HFF-Myc (cell line): ENCODE data around the gene INSR.

Source experiments
- DNase-seq: peaks from one replicate; pipeline ENCODE4 v3.0.0-alpha.2; 2011; ENCODE audit warnings: low read depth; ENCODE audit errors: extremely low read depth
- H3K4me3 ChIP-seq: replicated peaks from 2 replicates; pipeline ENCODE4 v1.5.1; 2011; ENCODE audit warnings: low read depth, mild to moderate bottlenecking, control low read depth, low read length
- CTCF ChIP-seq: IDR thresholded peaks from 2 replicates; pipeline ENCODE4 v1.5.1; 2012; ENCODE audit warnings: mild to moderate bottlenecking, low read depth, low read length, control low read depth; ENCODE audit errors: missing control alignments

The INSR gene

DNA sequence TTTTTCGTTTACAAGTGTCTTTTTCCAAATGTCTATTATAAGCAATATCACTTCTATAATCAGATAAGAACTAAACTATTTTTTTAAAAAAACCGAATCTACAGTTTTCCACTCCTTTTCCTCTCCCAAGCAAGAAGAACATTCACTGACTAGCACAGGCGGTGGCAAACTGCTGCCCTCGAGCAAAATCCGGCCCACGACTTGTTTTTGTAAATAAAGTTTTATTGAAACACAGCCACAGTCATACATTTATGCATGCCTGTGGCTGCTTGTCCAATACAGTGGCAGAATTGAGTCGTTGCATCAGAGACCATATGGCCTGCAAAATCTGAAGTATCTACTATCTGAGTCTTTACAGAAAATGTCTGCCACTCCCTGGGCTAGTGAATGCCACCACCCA lies 27.4 kb downstream of the INSR start:
- no peak overlapping the region for H3K4me3 ChIP-seq
- TF ChIP-seq CTCF: no peak
- no peak for DNase-seq

DNA sequence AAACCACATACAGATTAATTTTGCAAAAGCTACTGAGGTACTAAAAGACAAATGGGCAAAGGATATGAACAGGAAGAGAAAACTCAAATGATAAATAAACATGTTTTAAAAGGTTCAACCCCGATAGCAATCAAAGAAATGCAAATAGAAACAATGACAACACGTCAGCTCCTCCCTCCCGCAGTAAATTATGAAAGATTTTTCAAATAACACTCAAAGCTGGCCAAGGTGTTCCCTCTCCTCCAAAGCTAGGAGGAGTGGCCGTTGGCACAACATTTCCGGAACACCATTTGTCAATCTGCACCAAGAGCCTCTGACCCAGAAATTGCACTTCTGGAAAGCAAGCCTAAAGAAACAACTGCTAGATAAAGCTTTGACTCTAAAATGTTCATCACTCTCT lies 28.3 kb downstream of the INSR start:
- DNase-seq: no peak
- no peak overlapping the region for H3K4me3 ChIP-seq
- TF ChIP-seq CTCF: no peak

GRCh38 chr19:7264858-7265257 lies 29.4 kb downstream of the INSR start:
- TF ChIP-seq CTCF: no peak
- DNase-seq: no peak
- H3K4me3 ChIP-seq: no peak overlapping the region

GRCh38 chr19:7263521-7263920 lies 30.7 kb downstream of the INSR start:
- TF ChIP-seq CTCF: no peak
- DNase-seq: no peak
- no peak overlapping the region for H3K4me3 ChIP-seq

DNA sequence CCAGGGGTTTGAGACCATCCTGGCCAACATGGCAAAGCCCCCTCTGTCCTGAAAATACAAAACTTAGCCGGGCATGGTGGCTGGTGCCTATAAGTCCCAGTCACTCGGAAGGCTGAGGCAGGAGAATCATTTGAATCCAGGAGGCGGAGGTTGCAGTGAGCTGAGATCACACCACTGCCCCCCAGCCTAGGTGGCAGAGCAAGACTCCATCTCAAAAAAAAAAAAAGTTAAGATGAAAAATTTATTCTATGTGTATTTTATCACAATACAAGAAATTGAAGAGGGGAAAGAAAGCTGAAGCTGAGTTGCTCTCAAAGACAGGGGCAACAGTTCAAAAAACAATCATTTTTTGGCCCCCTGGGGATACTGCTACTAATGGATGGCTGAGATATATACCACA lies 31.1 kb downstream of the INSR start:
- no peak for DNase-seq
- H3K4me3 ChIP-seq: no peak overlapping the region
- TF ChIP-seq CTCF: no peak

GRCh38 chr19:7262470-7262869 lies 31.7 kb downstream of the INSR start:
- no peak for TF ChIP-seq CTCF
- no peak overlapping the region for H3K4me3 ChIP-seq
- no peak for DNase-seq

GRCh38 chr19:7260161-7260560 lies 34.1 kb downstream of the INSR start:
- no peak overlapping the region for H3K4me3 ChIP-seq
- TF ChIP-seq CTCF: no peak
- DNase-seq: no peak
